ENCODE results near the gene DNAJC13.

The DNAJC13 gene

GRCh38 chr3:132445817-132446216, 28.5 kb downstream of the DNAJC13 start:
- in situ Hi-C loops (cut with MboI; ENCODE audit: low pct_unique_long_range_greater_than_20kb, low sequenced_read_pairs): no loop called here
- no peak for DNase-seq

- in situ Hi-C loops (cut with MboI; ENCODE audit: low pct_unique_long_range_greater_than_20kb, low sequenced_read_pairs): no loop called here
- no peak for DNase-seq
Observed at GRCh38 chr3:132448216-132448961, 31.1 kb downstream of the DNAJC13 start.

GRCh38 chr3:132456136-132456535, 38.8 kb downstream of the DNAJC13 start:
- DNase-seq: no peak
- in situ Hi-C loops (cut with MboI; ENCODE audit: low pct_unique_long_range_greater_than_20kb, low sequenced_read_pairs): no loop called here

GRCh38 chr3:132456571-132456970, 39.3 kb downstream of the DNAJC13 start:
- no peak for DNase-seq

GRCh38 chr3:132457286-132457685, 40.0 kb downstream of the DNAJC13 start:
- DNase-seq: no peak
- in situ Hi-C loops (cut with MboI; ENCODE audit: low pct_unique_long_range_greater_than_20kb, low sequenced_read_pairs): no loop called here

More at GRCh38 chr3:132456571-132456970, 39.3 kb downstream of the DNAJC13 start:
- in situ Hi-C loops (cut with MboI; ENCODE audit: low pct_unique_long_range_greater_than_20kb, low sequenced_read_pairs): no loop called here

- in situ Hi-C loops (cut with MboI; ENCODE audit: low pct_unique_long_range_greater_than_20kb, low sequenced_read_pairs): no loop called here
- no peak for DNase-seq
Observed at GRCh38 chr3:132459551-132459950, 42.2 kb downstream of the DNAJC13 start.

- DNase-seq: no peak
- in situ Hi-C loops (cut with MboI; ENCODE audit: low pct_unique_long_range_greater_than_20kb, low sequenced_read_pairs): no loop called here
Observed at GRCh38 chr3:132461544-132461943, 44.2 kb downstream of the DNAJC13 start.

GRCh38 chr3:132464066-132464465, 46.8 kb downstream of the DNAJC13 start:
- no peak for DNase-seq
- in situ Hi-C loops (cut with MboI; ENCODE audit: low pct_unique_long_range_greater_than_20kb, low sequenced_read_pairs): no loop called here

GRCh38 chr3:132469326-132469725, 52.0 kb downstream of the DNAJC13 start:
- no peak for DNase-seq
- in situ Hi-C loops (cut with MboI; ENCODE audit: low pct_unique_long_range_greater_than_20kb, low sequenced_read_pairs): no loop called here

GRCh38 chr3:132486099-132486498, 68.8 kb downstream of the DNAJC13 start:
- in situ Hi-C loops (cut with MboI; ENCODE audit: low pct_unique_long_range_greater_than_20kb, low sequenced_read_pairs): no loop called here
- DNase-seq: peak; percentile 31

- no peak for DNase-seq
- in situ Hi-C loops (cut with MboI; ENCODE audit: low pct_unique_long_range_greater_than_20kb, low sequenced_read_pairs): no loop called here
Observed at GRCh38 chr3:132488151-132488550, 70.8 kb downstream of the DNAJC13 start.

GRCh38 chr3:132499071-132499470, 81.8 kb downstream of the DNAJC13 start:
- in situ Hi-C loops (cut with MboI; ENCODE audit: low pct_unique_long_range_greater_than_20kb, low sequenced_read_pairs): no loop called here
- no peak for DNase-seq

- in situ Hi-C loops (cut with MboI; ENCODE audit: low pct_unique_long_range_greater_than_20kb, low sequenced_read_pairs): no loop called here
- DNase-seq: no peak
Observed at GRCh38 chr3:132503559-132503958, 86.3 kb downstream of the DNAJC13 start.

- in situ Hi-C loops (cut with MboI; ENCODE audit: low pct_unique_long_range_greater_than_20kb, low sequenced_read_pairs): no loop called here
- DNase-seq: no peak
Observed at GRCh38 chr3:132504375-132504933, 87.2 kb downstream of the DNAJC13 start.

GRCh38 chr3:132507657-132508056, 90.4 kb downstream of the DNAJC13 start:
- in situ Hi-C loops (cut with MboI; ENCODE audit: low pct_unique_long_range_greater_than_20kb, low sequenced_read_pairs): no loop called here

GRCh38 chr3:132509096-132509495, 91.8 kb downstream of the DNAJC13 start:
- in situ Hi-C loops (cut with MboI; ENCODE audit: low pct_unique_long_range_greater_than_20kb, low sequenced_read_pairs): no loop called here
- DNase-seq: no peak

More at GRCh38 chr3:132507657-132508056, 90.4 kb downstream of the DNAJC13 start:
- no peak for DNase-seq

- no peak for DNase-seq
- in situ Hi-C loops (cut with MboI; ENCODE audit: low pct_unique_long_range_greater_than_20kb, low sequenced_read_pairs): no loop called here
Observed at GRCh38 chr3:132509506-132509905, 92.2 kb downstream of the DNAJC13 start.

- in situ Hi-C loops (cut with MboI; ENCODE audit: low pct_unique_long_range_greater_than_20kb, low sequenced_read_pairs): no loop called here
- no peak for DNase-seq
Observed at GRCh38 chr3:132513057-132513456, 95.8 kb downstream of the DNAJC13 start.

GRCh38 chr3:132517311-132517710, 100.0 kb downstream of the DNAJC13 start:
- no peak for DNase-seq
- in situ Hi-C loops (cut with MboI; ENCODE audit: low pct_unique_long_range_greater_than_20kb, low sequenced_read_pairs): no loop called here

GRCh38 chr3:132519914-132520313, 102.6 kb downstream of the DNAJC13 start:
- DNase-seq: no peak
- in situ Hi-C loops (cut with MboI; ENCODE audit: low pct_unique_long_range_greater_than_20kb, low sequenced_read_pairs): no loop called here

GRCh38 chr3:132521901-132522300, 104.6 kb downstream of the DNAJC13 start:
- in situ Hi-C loops (cut with MboI; ENCODE audit: low pct_unique_long_range_greater_than_20kb, low sequenced_read_pairs): no loop called here
- no peak for DNase-seq

Data from KBM-7 (cell line).